ENCODE measurements around the gene CEP63. TPM values are rescaled to one million over a fixed set of nuclear protein-coding genes. Genes with fewer than 3 reads are reported as not detected.

Gene CEP63
- total and polyA plus RNA-seq, 9 of the 15 experiments (the other 6 are each of a cell fraction or from before 2014, with no cell fraction given) = 5.1 to 17.8 (median 10.6) TPM

GRCh38 chr3:134608023-134608770 is 122.3 kb downstream of the CEP63 start (continued):
- no peak for TF ChIP-seq CEBPZ (IDR thresholded peaks at IDR 0.05; ENCODE audit: borderline replicate concordance, low read depth, low read length)
- no peak for TF ChIP-seq ZNF583 (CRISPR knock-in tag; IDR thresholded peaks at IDR 0.05)
- TF ChIP-seq HDAC1 (IDR thresholded peaks at IDR 0.05) = no peak
- TF ChIP-seq NR2F6 (CRISPR knock-in tag; IDR thresholded peaks at IDR 0.05) = no peak
- TF ChIP-seq ZNF778 (CRISPR knock-in tag; IDR thresholded peaks at IDR 0.05) = no peak
- TF ChIP-seq SAFB (IDR thresholded peaks at IDR 0.05; ENCODE audit: borderline replicate concordance, low read depth, low read length) = no peak
- no peak for TF ChIP-seq EWSR1 (IDR thresholded peaks at IDR 0.05; ENCODE audit: borderline replicate concordance, low read depth, partially characterized antibody)
- no peak for TF ChIP-seq CSDE1 (IDR thresholded peaks at IDR 0.05)
- TF ChIP-seq MAFK (IDR thresholded peaks at IDR 0.05; ENCODE audit: low read length) = no peak
- no peak for TF ChIP-seq SUPT5H (IDR thresholded peaks at IDR 0.05)
- no peak for TF ChIP-seq DIDO1 (tag; IDR thresholded peaks at IDR 0.05; ENCODE audit: low read depth)
- TF ChIP-seq RUNX1 (IDR thresholded peaks at IDR 0.05; ENCODE audit: low read depth) = no peak
